GM23338 (cell line): ENCODE measurements around the gene FOXL2NB. TPM values are rescaled to one million over a fixed set of nuclear protein-coding genes. Genes with fewer than 3 reads are reported as not detected.
A peak's percentile ranks its signal among the peaks of the same experiment; 100 is the strongest.

ENCODE experiments used
- ATAC-seq: fragments of 200-7000 bp; cut with Tn5 transposase; 3 replicates; pipeline ENCODE4 v1.9.1; 2020
- DNase-seq: peaks from one replicate; pipeline ENCODE4 v3.0.0-alpha.2; 2015; ENCODE audit warnings: low spot score
- H2AFZ ChIP-seq: fragments of 200-600 bp; sonication (generic); 2 replicates; pipeline ENCODE4 v1.8.0; 2016; ENCODE audit warnings: antibody characterized with exemption, mild to moderate bottlenecking, moderate library complexity
- H3F3A ChIP-seq: fragments of 200-600 bp; sonication (generic); replicated peaks from 2 replicates; pipeline ENCODE4 v1.8.0; 2017; ENCODE audit warnings: antibody characterized with exemption, mixed run types, low read depth
- H3K27ac ChIP-seq: fragments of 200-600 bp; sonication (generic); 2 replicates; pipeline ENCODE4 v1.6.1; 2016; ENCODE audit warnings: low read depth
- H3K27me3 ChIP-seq: fragments of 200-600 bp; sonication (generic); 2 replicates; pipeline ENCODE4 v1.8.0; 2016; ENCODE audit warnings: mild to moderate bottlenecking, mixed run types, moderate library complexity; ENCODE audit not compliant: insufficient read depth
- H3K36me3 ChIP-seq: fragments of 200-600 bp; sonication (generic); 2 replicates; pipeline ENCODE4 v1.8.0; 2016; ENCODE audit warnings: mild to moderate bottlenecking; ENCODE audit not compliant: insufficient read depth
- H3K4me1 ChIP-seq: fragments of 200-600 bp; sonication (generic); 2 replicates; pipeline ENCODE4 v1.8.0; 2016; ENCODE audit warnings: mild to moderate bottlenecking, moderate library complexity; ENCODE audit not compliant: insufficient read depth
- H3K4me2 ChIP-seq: fragments of 200-600 bp; sonication (generic); 2 replicates; pipeline ENCODE4 v1.7.1; 2017; ENCODE audit warnings: mixed run types
- H3K4me3 ChIP-seq: fragments of 200-600 bp; sonication (generic); 2 replicates; pipeline ENCODE4 v1.6.1; 2016; ENCODE audit warnings: mixed run types
- H3K79me2 ChIP-seq: fragments of 200-600 bp; sonication (generic); replicated peaks from 2 replicates; pipeline ENCODE4 v1.8.0; 2017; ENCODE audit warnings: mild to moderate bottlenecking; ENCODE audit not compliant: insufficient read depth
- H3K9me2 ChIP-seq: fragments of 200-600 bp; sonication (generic); 2 replicates; pipeline ENCODE4 v1.8.0; 2017; ENCODE audit not compliant: insufficient read depth
- H4K20me1 ChIP-seq: fragments of 200-600 bp; sonication (generic); replicated peaks from 2 replicates; pipeline ENCODE4 v1.8.0; 2017; ENCODE audit warnings: mild to moderate bottlenecking; ENCODE audit not compliant: insufficient read depth
- H3K27ac Mint-ChIP-seq: 2 replicates; pipeline ENCODE4 v1.8.0; 2020; ENCODE audit warnings: inconsistent platforms, mild to moderate bottlenecking, moderate library complexity, mixed read lengths
- H3K27me3 Mint-ChIP-seq: 3 replicates; pipeline ENCODE4 v1.8.0; 2022; ENCODE audit warnings: low read depth, mild to moderate bottlenecking, moderate library complexity, mixed read lengths, inconsistent platforms; ENCODE audit not compliant: insufficient read depth, poor library complexity
- H3K36me3 Mint-ChIP-seq: 3 replicates; pipeline ENCODE4 v1.8.0; 2021; ENCODE audit warnings: low read depth, mild to moderate bottlenecking, inconsistent platforms, moderate library complexity, mixed read lengths
- H3K4me1 Mint-ChIP-seq: 3 replicates; pipeline ENCODE4 v1.8.0; 2020; ENCODE audit warnings: mild to moderate bottlenecking, inconsistent platforms, mixed read lengths
- H3K4me3 Mint-ChIP-seq: 3 replicates; pipeline ENCODE4 v1.8.0; 2021; ENCODE audit warnings: moderate library complexity, mild to moderate bottlenecking, inconsistent platforms, mixed read lengths
- H3K9me3 Mint-ChIP-seq: 3 replicates; pipeline ENCODE4 v1.8.0; 2020; ENCODE audit warnings: moderate library complexity, mild to moderate bottlenecking, inconsistent platforms, mixed read lengths
- JUNB ChIP-seq: IDR thresholded peaks from one replicate; pipeline ENCODE4 v1.6.1; 2016; ENCODE audit warnings: antibody characterized with exemption; ENCODE audit not compliant: unreplicated experiment
- NANOG ChIP-seq: IDR thresholded peaks from 2 replicates; pipeline ENCODE4 v1.6.1; 2016; ENCODE audit warnings: antibody characterized with exemption, borderline replicate concordance
- ZNF114 ChIP-seq: fragments of 250-450 bp; sonication (Bioruptor Pico); IDR thresholded peaks from 2 replicates; pipeline ENCODE4 v1.5.0; 2020; ENCODE audit warnings: mild to moderate bottlenecking, moderate library complexity
- polyA plus RNA-seq: library from polyadenylated mRNA; unstranded; fragments of >200 nt; fragmentation: Nextera tagmentation; extraction: Ambion mirVana; gene quantifications from 2 replicates; pipeline ENCODE4 v1.2.1, GENCODE V29; 2016
- total RNA-seq: library from RNA; depleted of rRNA; stranded (reverse); fragments of >200 nt; shearing (Covaris generic); gene quantifications from 2 replicates; pipeline ENCODE4 v1.2.3, GENCODE V29; 2014
- TF ChIP-seq, protein P1 (sequence below), 2 experiments: fragments of 200-600 bp in 1 of 2; sonication (generic) in 1 of 2; conservative IDR thresholded peaks; 2 replicates each; pipeline versions ENCODE4 v1.5.1 to v1.6.1; 2016 to 2017; ENCODE audit warnings: antibody characterized with exemption in 2 of 2, low read depth in 2 of 2, mild to moderate bottlenecking in 2 of 2, moderate library complexity in 1 of 2
- TF ChIP-seq, protein P2 (sequence below): IDR thresholded peaks from one replicate; pipeline ENCODE4 v1.6.1; 2018; ENCODE audit warnings: antibody characterized with exemption; ENCODE audit not compliant: unreplicated experiment

FOXL2NB gene
- total and polyA plus RNA-seq, 2 experiments from 2014 or later = 11.2 to 15.6 TPM

DNA sequence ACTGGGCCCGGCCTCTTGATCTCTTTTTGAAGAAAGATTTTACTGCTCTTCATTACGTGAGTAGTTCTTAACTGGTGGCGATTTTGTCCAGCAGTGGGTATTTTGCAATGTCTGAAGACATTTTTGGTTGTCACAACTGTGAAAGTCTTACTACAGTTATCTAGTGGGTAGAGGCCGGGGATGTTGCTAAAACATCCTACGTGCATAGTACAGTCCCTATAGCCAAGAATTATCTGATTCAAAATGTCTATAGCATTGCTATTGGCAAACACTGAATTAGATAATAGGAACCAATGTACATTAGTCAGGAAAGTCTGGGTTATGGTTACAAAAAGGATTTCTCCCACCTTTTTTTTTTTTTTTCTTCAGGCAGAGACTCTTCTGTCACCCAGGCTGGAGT is 38.2 kb upstream of the FOXL2NB start:
- ATAC-seq (no peak), DNase-seq (no peak)
- Histone ChIP-seq H3K27ac (no peak overlapping the region), H3K36me3 (no peaks in the 10 kb centered on the region), H4K20me1 (no peaks in the 10 kb centered on the region), H3K27me3 (no peaks in the 10 kb centered on the region), H3K4me2 (no peak overlapping the region), H3F3A (no peaks in the 10 kb centered on the region), H2AFZ (no peak overlapping the region), H3K4me1 (no peaks in the 10 kb centered on the region), H3K4me3 (no peak overlapping the region), H3K9me2 (0 out of 2 replicates have a peak, but pooled peaks cover 3% of the 10 kb centered on the region), H3K79me2 (no peaks in the 10 kb centered on the region)
- Mint-ChIP-seq H3K27ac (no peak overlapping the region), H3K27me3 (peaks cover 7% of the 10 kb centered on the region), H3K4me1 (no peaks in the 10 kb centered on the region), H3K9me3 (peaks cover 2% of the 10 kb centered on the region; the same call in 1 of the 3 replicates), H3K36me3 (no peaks in the 10 kb centered on the region), H3K4me3 (no peak overlapping the region)
- no peak for TF ChIP-seq ZNF114 (CRISPR knock-in tag)

DNA sequence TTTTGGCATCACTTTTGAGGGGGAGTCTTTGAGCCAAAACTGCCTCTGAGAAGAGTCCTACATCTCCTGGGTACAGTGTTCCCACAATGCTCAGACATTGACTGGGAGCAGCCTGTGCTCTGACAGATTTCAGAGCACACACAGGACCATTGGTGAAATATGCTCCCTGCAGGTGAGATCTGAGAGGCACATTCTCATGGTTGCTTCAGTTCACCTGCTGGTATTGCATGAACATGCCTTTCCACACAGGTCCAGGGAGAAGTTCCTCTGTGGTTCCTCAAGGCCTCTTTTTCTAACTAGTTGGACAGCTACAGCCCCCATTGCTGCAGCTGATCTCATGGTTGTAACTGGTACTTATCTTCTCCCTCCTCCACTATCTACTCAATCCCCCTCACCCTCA is 37.1 kb upstream of the FOXL2NB start:
- ATAC-seq (no peak), DNase-seq (no peak)
- Mint-ChIP-seq H3K36me3 (no peaks in the 10 kb centered on the region), H3K27ac (no peak overlapping the region), H3K27me3 (peaks cover 7% of the 10 kb centered on the region), H3K4me1 (peaks cover under 1% of the 10 kb centered on the region; the same call in 2 of the 3 replicates), H3K4me3 (no peak overlapping the region), H3K9me3 (0 out of 3 replicates have a peak, but pooled peaks cover under 1% of the 10 kb centered on the region)
- H4K20me1 ChIP-seq = no peaks in the 10 kb centered on the region
- H3K27me3 ChIP-seq = no peaks in the 10 kb centered on the region
- H3K4me2 ChIP-seq = no peak overlapping the region
- H3K79me2 ChIP-seq = no peaks in the 10 kb centered on the region
- H3F3A ChIP-seq = no peaks in the 10 kb centered on the region
- H3K4me1 ChIP-seq = no peaks in the 10 kb centered on the region
- no peak overlapping the region for H3K4me3 ChIP-seq
- 0 out of 2 replicates have a peak, but pooled peaks cover 3% of the 10 kb centered on the region for H3K9me2 ChIP-seq
- H3K36me3 ChIP-seq = no peaks in the 10 kb centered on the region
- TF ChIP-seq NANOG = no peak
- TF ChIP-seq, protein P1, sequence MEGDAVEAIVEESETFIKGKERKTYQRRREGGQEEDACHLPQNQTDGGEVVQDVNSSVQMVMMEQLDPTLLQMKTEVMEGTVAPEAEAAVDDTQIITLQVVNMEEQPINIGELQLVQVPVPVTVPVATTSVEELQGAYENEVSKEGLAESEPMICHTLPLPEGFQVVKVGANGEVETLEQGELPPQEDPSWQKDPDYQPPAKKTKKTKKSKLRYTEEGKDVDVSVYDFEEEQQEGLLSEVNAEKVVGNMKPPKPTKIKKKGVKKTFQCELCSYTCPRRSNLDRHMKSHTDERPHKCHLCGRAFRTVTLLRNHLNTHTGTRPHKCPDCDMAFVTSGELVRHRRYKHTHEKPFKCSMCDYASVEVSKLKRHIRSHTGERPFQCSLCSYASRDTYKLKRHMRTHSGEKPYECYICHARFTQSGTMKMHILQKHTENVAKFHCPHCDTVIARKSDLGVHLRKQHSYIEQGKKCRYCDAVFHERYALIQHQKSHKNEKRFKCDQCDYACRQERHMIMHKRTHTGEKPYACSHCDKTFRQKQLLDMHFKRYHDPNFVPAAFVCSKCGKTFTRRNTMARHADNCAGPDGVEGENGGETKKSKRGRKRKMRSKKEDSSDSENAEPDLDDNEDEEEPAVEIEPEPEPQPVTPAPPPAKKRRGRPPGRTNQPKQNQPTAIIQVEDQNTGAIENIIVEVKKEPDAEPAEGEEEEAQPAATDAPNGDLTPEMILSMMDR (conservative IDR thresholded peaks at IDR 0.05; ENCODE audit: low read depth in 2 of 2) = peak in 1 of 2 experiments; percentile 29; a peak in 2 of 4 replicates
- H2AFZ ChIP-seq = no peak overlapping the region
- no peak overlapping the region for H3K27ac ChIP-seq

DNA sequence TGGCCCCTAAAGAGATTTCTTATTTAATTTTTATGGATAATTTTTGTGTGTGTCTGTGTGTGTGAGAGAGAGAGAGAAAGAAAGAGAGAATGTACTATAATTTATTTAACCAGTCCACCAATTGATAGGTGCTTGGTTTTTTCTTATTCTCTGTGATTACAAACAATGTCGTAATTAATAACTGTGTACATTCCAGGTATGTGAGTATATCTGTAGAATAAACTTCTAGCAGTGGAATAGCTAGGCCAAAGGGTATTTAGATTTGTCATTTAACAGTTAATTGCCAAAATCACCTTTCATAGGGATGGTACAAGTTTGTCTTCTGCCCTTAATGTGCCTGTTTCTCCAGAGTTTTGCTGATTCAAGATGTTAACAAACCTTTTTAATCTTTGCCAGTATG is 35.4 kb upstream of the FOXL2NB start:
- Histone ChIP-seq H3K4me2 (no peak overlapping the region), H3K36me3 (no peaks in the 10 kb centered on the region), H3K79me2 (no peaks in the 10 kb centered on the region), H2AFZ (no peak overlapping the region), H3K4me1 (no peaks in the 10 kb centered on the region), H3K4me3 (no peak overlapping the region), H3K27ac (no peak overlapping the region), H3K9me2 (no peaks in the 10 kb centered on the region), H3F3A (no peaks in the 10 kb centered on the region), H3K27me3 (0 out of 2 replicates have a peak, but pooled peaks cover 2% of the 10 kb centered on the region), H4K20me1 (no peaks in the 10 kb centered on the region)
- no peak for ATAC-seq
- Mint-ChIP-seq H3K4me1 (peaks cover 3% of the 10 kb centered on the region; the same call in 2 of the 3 replicates), H3K27me3 (peaks cover 7% of the 10 kb centered on the region), H3K36me3 (no peaks in the 10 kb centered on the region), H3K4me3 (no peak overlapping the region), H3K27ac (no peak overlapping the region), H3K9me3 (no peaks in the 10 kb centered on the region)
- no peak for DNase-seq
- TF ChIP-seq JUNB = no peak
- TF ChIP-seq, protein P2, sequence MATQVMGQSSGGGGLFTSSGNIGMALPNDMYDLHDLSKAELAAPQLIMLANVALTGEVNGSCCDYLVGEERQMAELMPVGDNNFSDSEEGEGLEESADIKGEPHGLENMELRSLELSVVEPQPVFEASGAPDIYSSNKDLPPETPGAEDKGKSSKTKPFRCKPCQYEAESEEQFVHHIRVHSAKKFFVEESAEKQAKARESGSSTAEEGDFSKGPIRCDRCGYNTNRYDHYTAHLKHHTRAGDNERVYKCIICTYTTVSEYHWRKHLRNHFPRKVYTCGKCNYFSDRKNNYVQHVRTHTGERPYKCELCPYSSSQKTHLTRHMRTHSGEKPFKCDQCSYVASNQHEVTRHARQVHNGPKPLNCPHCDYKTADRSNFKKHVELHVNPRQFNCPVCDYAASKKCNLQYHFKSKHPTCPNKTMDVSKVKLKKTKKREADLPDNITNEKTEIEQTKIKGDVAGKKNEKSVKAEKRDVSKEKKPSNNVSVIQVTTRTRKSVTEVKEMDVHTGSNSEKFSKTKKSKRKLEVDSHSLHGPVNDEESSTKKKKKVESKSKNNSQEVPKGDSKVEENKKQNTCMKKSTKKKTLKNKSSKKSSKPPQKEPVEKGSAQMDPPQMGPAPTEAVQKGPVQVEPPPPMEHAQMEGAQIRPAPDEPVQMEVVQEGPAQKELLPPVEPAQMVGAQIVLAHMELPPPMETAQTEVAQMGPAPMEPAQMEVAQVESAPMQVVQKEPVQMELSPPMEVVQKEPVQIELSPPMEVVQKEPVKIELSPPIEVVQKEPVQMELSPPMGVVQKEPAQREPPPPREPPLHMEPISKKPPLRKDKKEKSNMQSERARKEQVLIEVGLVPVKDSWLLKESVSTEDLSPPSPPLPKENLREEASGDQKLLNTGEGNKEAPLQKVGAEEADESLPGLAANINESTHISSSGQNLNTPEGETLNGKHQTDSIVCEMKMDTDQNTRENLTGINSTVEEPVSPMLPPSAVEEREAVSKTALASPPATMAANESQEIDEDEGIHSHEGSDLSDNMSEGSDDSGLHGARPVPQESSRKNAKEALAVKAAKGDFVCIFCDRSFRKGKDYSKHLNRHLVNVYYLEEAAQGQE = no peak
- TF ChIP-seq, protein P1 (conservative IDR thresholded peaks at IDR 0.05; ENCODE audit: low read depth in 2 of 2) = no peak
